Measurements from ENCODE around the gene DTNB.

GRCh38 chr2:25421820-25422411 lies 251.5 kb downstream of the DTNB start:
- TF ChIP-seq POLR2A (IDR thresholded peaks at IDR 0.05), result no peak
- TF ChIP-seq CTCF (IDR thresholded peaks at IDR 0.05), result no peak
